GM12878 (cell line): ENCODE measurements around the gene RRM2. TPM values are rescaled to one million over a fixed set of nuclear protein-coding genes. Genes with fewer than 3 reads are reported as not detected.

Experiments
- ATAC-seq: fragments of 200-7000 bp; cut with Tn5 transposase; 3 replicates; pipeline ENCODE4 v1.9.1; 2020; ENCODE audit warnings: mild to moderate bottlenecking, moderate library complexity
- BruUV-seq: library from RNA; stranded (reverse); fragments of 400-500 nt; replicated peaks from 2 replicates; lab custom pipeline; 2021; lab: Mats Ljungman, UMichigan
- CTCF ChIA-PET: fragments of 300-600 bp; sonication (Branson Sonifier 250); formaldehyde crosslinking; extraction: SDS; loops from one replicate; lab custom pipeline; 2021; ENCODE audit warnings: inconsistent platforms; lab: Yijun Ruan, JAX
- POLR2A ChIA-PET: fragments of 350-600 bp; formaldehyde crosslinking; extraction: SDS; loops from one replicate; lab custom pipeline; 2021; ENCODE audit warnings: inconsistent platforms; lab: Charles Lee
- RAD21 ChIA-PET: fragments of 300-600 bp; sonication (Branson Sonifier 250); formaldehyde crosslinking; loops from one replicate; lab custom pipeline; 2023; ENCODE audit warnings: antibody characterized with exemption; ENCODE audit not compliant: unreplicated experiment; lab: Charles Lee
- SMC1A ChIA-PET: fragments of 300-600 bp; sonication (Branson Sonifier 250); formaldehyde crosslinking; loops from one replicate; lab custom pipeline; 2023; ENCODE audit not compliant: unreplicated experiment, uncharacterized antibody; lab: Charles Lee
- DNase-seq: peaks from one replicate; pipeline ENCODE4 v3.0.0-alpha.2; 2011; ENCODE audit warnings: low read depth, low spot score
- FAIRE-seq: peaks from 3 replicates; lab custom pipeline; 2011; peaks lifted over from hg19 to GRCh38; lab: Jason Lieb, UNC
- H2AFZ ChIP-seq: 2 replicates; pipeline ENCODE4 v1.6.0; 2011; ENCODE audit warnings: low read depth, low read length, control low read depth; ENCODE audit not compliant: control insufficient read depth
- H3K27ac ChIP-seq: 2 replicates; pipeline ENCODE4 v1.5.1; 2011; ENCODE audit warnings: control low read depth; ENCODE audit not compliant: control insufficient read depth, insufficient read depth
- H3K27me3 ChIP-seq, 2 experiments: replicated peaks in 1 of 2; 2 replicates each; pipeline versions ENCODE4 v1.6.0 to v1.6.1; 2011; ENCODE audit warnings: low read length in 1 of 2; ENCODE audit not compliant: control insufficient read depth in 2 of 2, insufficient read depth in 2 of 2
- H3K36me3 ChIP-seq, 2 experiments: 2 replicates each; pipeline ENCODE4 v1.5.1; 2011; ENCODE audit warnings: low read length in 1 of 2; ENCODE audit not compliant: control insufficient read depth in 2 of 2, insufficient read depth in 2 of 2
- H3K4me1 ChIP-seq: 2 replicates; pipeline ENCODE4 v1.6.1; 2011; ENCODE audit warnings: mild to moderate bottlenecking, low read length, moderate library complexity, mixed read lengths; ENCODE audit not compliant: control insufficient read depth, insufficient read depth
- H3K4me2 ChIP-seq: 2 replicates; pipeline ENCODE4 v1.6.0; 2011; ENCODE audit warnings: control low read depth; ENCODE audit not compliant: control insufficient read depth, insufficient read depth
- H3K4me3 ChIP-seq: fragments of 200-600 bp; sonication (generic); 2 replicates; pipeline ENCODE4 v1.5.1; 2016
- H3K79me2 ChIP-seq: 2 replicates; pipeline ENCODE4 v1.6.0; 2011; ENCODE audit warnings: low read length; ENCODE audit not compliant: control insufficient read depth, insufficient read depth
- H3K9ac ChIP-seq: 2 replicates; pipeline ENCODE4 v1.8.0; 2011; ENCODE audit warnings: low read length, control low read depth, mixed read lengths; ENCODE audit not compliant: control insufficient read depth, insufficient read depth
- H3K9me3 ChIP-seq: replicated peaks from 3 replicates; pipeline ENCODE4 v1.5.1; 2011; ENCODE audit warnings: mild to moderate bottlenecking, low read length; ENCODE audit not compliant: control insufficient read depth, insufficient read depth
- H4K20me1 ChIP-seq: 2 replicates; pipeline ENCODE4 v1.6.0; 2011; ENCODE audit not compliant: control insufficient read depth, insufficient read depth
- ATF7 ChIP-seq: fragments of 450-650 bp; IDR thresholded peaks from 2 replicates; pipeline ENCODE4 v1.6.1; 2016; ENCODE audit warnings: low read depth, mild to moderate bottlenecking
- CEBPZ ChIP-seq: fragments of 150-350 bp; IDR thresholded peaks from 2 replicates; pipeline ENCODE4 v1.6.1; 2016; ENCODE audit warnings: low read depth, low read length
- EP300 ChIP-seq, 2 experiments: fragments of 150-350 bp in 1 of 2; IDR thresholded peaks; 2 replicates each; pipeline ENCODE4 v1.6.1; 2011 to 2012; ENCODE audit warnings: low read depth in 2 of 2, low read length in 2 of 2, borderline replicate concordance in 1 of 2, improper control_type of control experiment in 1 of 2, inconsistent platforms in 1 of 2; ENCODE audit not compliant: control insufficient read depth in 1 of 2
- NBN ChIP-seq: fragments of 450-650 bp; IDR thresholded peaks from 2 replicates; pipeline ENCODE4 v1.6.1; 2016
- RCOR1 ChIP-seq: conservative IDR thresholded peaks from 2 replicates; pipeline ENCODE4 v1.6.1; 2012; ENCODE audit warnings: low read depth, low read length, improper control_type of control experiment
- SMARCA5 ChIP-seq: fragments of 450-650 bp; IDR thresholded peaks from 2 replicates; pipeline ENCODE4 v1.6.1; 2017; ENCODE audit warnings: mild to moderate bottlenecking
- ZBTB11 ChIP-seq: fragments of 450-650 bp; formaldehyde crosslinking; IDR thresholded peaks from 2 replicates; pipeline ENCODE4 v1.5.0; 2022; ENCODE audit warnings: mild to moderate bottlenecking, missing genetic modification characterization
- WGBS: methylation state at CpG from one replicate; pipeline ENCODE4 v1.1.6; 2016; ENCODE audit warnings: low lambda C conversion rate; ENCODE audit not compliant: insufficient replicate concordance, insufficient coverage; ENCODE audit errors: missing lambda C conversion rate; 5-methylcytosine and 5-hydroxymethylcytosine counted together
- in situ Hi-C: fragments of 300-500 bp; cut with MboI; formaldehyde crosslinking; loops from 9 replicates; pipeline ENCODE4 v1.14.3; 2018; ENCODE audit warnings: mixed read lengths
- intact Hi-C: fragments of 100-400 bp; cut with micrococcal nuclease; formaldehyde crosslinking; loops from one replicate; pipeline ENCODE4 v1.14.2; 2022; ENCODE audit not compliant: unreplicated experiment
- polyA plus RNA-seq, 11 experiments: library from polyadenylated mRNA; depleted of rRNA in 4 of 11; unstranded in 6 of 11; stranded (reverse) in 5 of 11; fragments of >200 nt; fragmentation: Nextera tagmentation in 4 of 11; fragmentation: Illumina TruSeq in 1 of 11; extraction: Ambion mirVana in 4 of 11; extraction: Trizol in 1 of 11; gene quantifications; 1 replicate in 1 of 11; 2 replicates in 10 of 11; pipeline versions ENCODE4 v1.2.1 to v1.2.3, GENCODE V29; 2011 to 2016; ENCODE audit warnings: inconsistent platforms in 2 of 11, missing spikeins in 2 of 11, low read depth in 1 of 11
- total RNA-seq, 4 experiments: library from RNA; depleted of rRNA in 3 of 4; stranded (reverse); fragments of >200 nt in 3 of 4; fragmentation: Illumina TruSeq in 1 of 4; extraction: Trizol in 1 of 4; gene quantifications; 2 replicates each; pipeline versions ENCODE4 v1.2.1 to v1.2.3, GENCODE V29; 2013 to 2021
- TF ChIP-seq, protein P1 (sequence below): fragments of 450-650 bp; IDR thresholded peaks from 2 replicates; pipeline ENCODE4 v1.6.1; 2016; ENCODE audit warnings: mild to moderate bottlenecking

RRM2 gene
- total and polyA plus RNA-seq, 10 of the 15 experiments (the other 5 are each of a cell fraction or from before 2014, with no cell fraction given): 54.4 to 771 (median 159) TPM

DNA sequence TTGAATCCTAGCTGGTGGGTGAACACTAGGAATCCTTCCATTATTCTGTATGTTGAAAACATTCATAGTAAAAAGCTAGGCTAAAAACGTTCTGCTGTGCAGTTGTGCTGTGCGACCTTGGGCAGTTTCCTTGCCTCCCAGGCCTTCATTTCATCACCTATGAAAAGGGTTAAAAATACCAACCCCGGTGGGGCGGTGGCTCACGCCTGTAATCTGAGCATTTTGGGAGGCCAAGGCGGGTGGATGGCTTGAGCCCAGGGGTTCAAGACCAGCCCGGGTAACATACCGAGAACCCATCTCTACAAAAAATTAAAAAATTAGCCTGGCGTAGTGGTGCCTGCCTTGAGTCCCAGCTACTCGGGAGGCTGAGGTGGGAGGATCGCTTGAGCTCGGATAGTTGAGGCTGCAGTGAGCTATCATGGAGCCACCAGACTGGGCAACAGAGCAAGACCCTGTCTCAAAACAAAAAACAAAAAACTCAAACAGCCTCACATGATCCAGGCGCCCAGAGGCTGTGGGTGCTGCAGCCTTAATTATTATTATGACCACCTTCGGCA, 2.9 kb upstream of the RRM2 start:
- no peaks in the 10 kb centered on the region for H3K27me3 ChIP-seq
- SMC1A ChIA-PET: interaction anchor here (0.7 to 3.8 kb wide), 15 partner anchors 11 to 326 kb away, joined by 3 to 25 read pairs (median 6); no protein-coding TSS in a partner anchor
- DNase-seq: no peak
- no peak for TF ChIP-seq CEBPZ
- TF ChIP-seq ATF7: 0 out of 2 replicates have a peak, but pooled peaks have one; percentile 10
- no peak for TF ChIP-seq EP300 (IDR thresholded peaks at IDR 0.05; ENCODE audit: borderline replicate concordance in 1 of 2, control insufficient read depth in 1 of 2, low read depth in 2 of 2, low read length in 2 of 2)
- 0 out of 2 replicates have a peak, but pooled peaks have one; percentile 31 for TF ChIP-seq RCOR1
- no peak for TF ChIP-seq ZBTB11 (CRISPR knock-in tag)
- TF ChIP-seq SMARCA5: peak; percentile 63; the same call in 1 of the 2 replicates
- peak; percentile 56; the same call in 1 of the 2 replicates for TF ChIP-seq NBN
- TF ChIP-seq, protein P1, sequence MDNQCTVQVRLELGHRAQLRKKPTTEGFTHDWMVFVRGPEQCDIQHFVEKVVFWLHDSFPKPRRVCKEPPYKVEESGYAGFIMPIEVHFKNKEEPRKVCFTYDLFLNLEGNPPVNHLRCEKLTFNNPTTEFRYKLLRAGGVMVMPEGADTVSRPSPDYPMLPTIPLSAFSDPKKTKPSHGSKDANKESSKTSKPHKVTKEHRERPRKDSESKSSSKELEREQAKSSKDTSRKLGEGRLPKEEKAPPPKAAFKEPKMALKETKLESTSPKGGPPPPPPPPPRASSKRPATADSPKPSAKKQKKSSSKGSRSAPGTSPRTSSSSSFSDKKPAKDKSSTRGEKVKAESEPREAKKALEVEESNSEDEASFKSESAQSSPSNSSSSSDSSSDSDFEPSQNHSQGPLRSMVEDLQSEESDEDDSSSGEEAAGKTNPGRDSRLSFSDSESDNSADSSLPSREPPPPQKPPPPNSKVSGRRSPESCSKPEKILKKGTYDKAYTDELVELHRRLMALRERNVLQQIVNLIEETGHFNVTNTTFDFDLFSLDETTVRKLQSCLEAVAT: peak; percentile 74
- TF ChIP-seq, all 136 proteins: peak for 5
- ATAC-seq (no peak), FAIRE-seq (no peak)
- H3K4me3 ChIP-seq: peak overlapping the region; percentile 71; the same call in 1 of the 2 replicates
- peak overlapping the region; percentile 90 for H2AFZ ChIP-seq
- H3K79me2 ChIP-seq: peaks cover 46% of the 10 kb centered on the region
- CTCF ChIA-PET: interaction anchor here (0.9 to 3.4 kb wide), 11 partner anchors 16 to 326 kb away, joined by 3 to 29 read pairs (median 9); no protein-coding TSS in a partner anchor
- H3K4me2 ChIP-seq: peak overlapping the region; percentile 95
- H3K36me3 ChIP-seq: peaks cover 0 to 1% of the 10 kb centered on the region in 2 experiments; a peak in 1 of 4 replicates
- H3K4me1 ChIP-seq: no peaks in the 10 kb centered on the region; the same call in none of the 2 replicates
- WGBS: 52% methylated on average over 14 of the region's 14 CpGs
- intact Hi-C loops (loop anchor here (2.0 kb wide), 1 partner anchor 37 kb away; no protein-coding TSS in a partner anchor), in situ Hi-C loops (no loop called here)
- H4K20me1 ChIP-seq: no peaks in the 10 kb centered on the region
- H3K9me3 ChIP-seq: no peaks in the 10 kb centered on the region
- POLR2A ChIA-PET: interaction anchor here (0.5 to 2.5 kb wide), 11 partner anchors 12 to 570 kb away, joined by 3 to 15 read pairs (median 5); partner anchors contain the start of genes CYS1 and NOL10
- BruUV-seq: no TSS peak
- RAD21 ChIA-PET: interaction anchor here (0.7 to 4.6 kb wide), 9 partner anchors 16 to 313 kb away, joined by 3 to 41 read pairs (median 8); partner anchors contain the start of gene CYS1
- H3K27ac ChIP-seq: peak overlapping the region; percentile 98
- peak overlapping the region; percentile 98 for H3K9ac ChIP-seq
